GM18517 (cell line): ENCODE results near the gene COQ6.
"Not testable (repeated sequence)": the region's sequence is repeated elsewhere in the genome, so short reads cannot be mapped to it uniquely, and the experiment has no call there.

ENCODE experiments used
- ATAC-seq: cut with Tn5 transposase; IDR thresholded peaks from one replicate; pipeline ENCODE4 v1.9.1; 2021; ENCODE audit warnings: mild to moderate bottlenecking, moderate library complexity; ENCODE audit not compliant: unreplicated experiment

Gene COQ6

GRCh38 chr14:73977896-73978295 is 27.8 kb downstream of the COQ6 start:
- no peak for ATAC-seq

- no peak for ATAC-seq
These were observed 38.0 kb downstream of the COQ6 start for GRCh38 chr14:73988065-73988464.

GRCh38 chr14:73988656-73989055 is 38.6 kb downstream of the COQ6 start:
- not testable (repeated sequence) for ATAC-seq

- no peak for ATAC-seq
These were observed 41.0 kb downstream of the COQ6 start for GRCh38 chr14:73991092-73991491.

GRCh38 chr14:73994926-73995325 is 44.8 kb downstream of the COQ6 start:
- ATAC-seq, result not testable (repeated sequence)

- ATAC-seq, result no peak
These were observed 45.9 kb downstream of the COQ6 start for GRCh38 chr14:73995977-73996378.

GRCh38 chr14:73996731-73997107 is 46.6 kb downstream of the COQ6 start:
- no peak for ATAC-seq

GRCh38 chr14:73997108-73997943 is 47.2 kb downstream of the COQ6 start:
- ATAC-seq, result no peak

- no peak for ATAC-seq
These were observed 47.9 kb downstream of the COQ6 start for GRCh38 chr14:73997944-73998447.

GRCh38 chr14:73998726-73999125 is 48.6 kb downstream of the COQ6 start:
- no peak for ATAC-seq

GRCh38 chr14:74005664-74006063 is 55.6 kb downstream of the COQ6 start:
- not testable (repeated sequence) for ATAC-seq

GRCh38 chr14:74008843-74009499 is 58.9 kb downstream of the COQ6 start:
- no peak for ATAC-seq
